ENCODE results near the gene STX18. TPM values are rescaled to one million over a fixed set of nuclear protein-coding genes. Genes with fewer than 3 reads are reported as not detected.
"Not testable (repeated sequence)": the region's sequence is repeated elsewhere in the genome, so short reads cannot be mapped to it uniquely, and the experiment has no call there.

Gene STX18
- total RNA-seq, 1 donor from 2014 or later = 24.3 TPM

DNA sequence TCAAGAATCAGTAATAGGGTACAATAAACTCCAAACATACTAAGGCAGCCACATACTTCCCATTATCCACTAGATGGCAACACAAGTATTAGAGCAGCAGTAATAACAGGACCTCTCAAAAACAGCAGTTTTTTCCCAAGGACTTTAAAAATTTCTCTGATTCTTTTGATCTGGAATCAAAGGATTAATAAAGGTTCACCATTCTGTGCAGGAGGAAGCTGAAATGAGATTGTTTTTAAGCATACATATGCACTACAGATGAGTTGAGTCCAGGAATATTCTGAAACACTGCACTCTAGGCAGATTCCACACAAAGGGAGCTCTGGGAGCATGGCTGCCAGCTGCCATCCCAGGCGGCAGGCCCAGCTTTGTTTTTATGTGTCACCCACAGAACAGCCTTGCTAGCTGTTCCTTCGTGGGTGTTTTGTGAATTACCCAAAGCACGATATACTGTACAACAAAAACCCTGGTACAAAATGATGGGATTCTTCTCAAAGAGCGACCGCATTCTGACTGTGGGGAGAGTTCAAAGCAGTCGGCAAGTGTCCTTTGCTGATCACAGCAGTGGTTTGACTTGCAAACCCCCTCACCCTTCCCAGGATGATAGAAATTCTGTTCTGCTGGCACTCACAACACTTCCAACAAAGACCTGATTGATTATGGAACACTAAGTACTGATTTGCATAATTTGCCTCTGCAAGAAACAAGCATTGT is 61.0 kb downstream of the STX18 start:
- DNase-seq (ENCODE audit: low read depth) = peak; percentile 64

DNA sequence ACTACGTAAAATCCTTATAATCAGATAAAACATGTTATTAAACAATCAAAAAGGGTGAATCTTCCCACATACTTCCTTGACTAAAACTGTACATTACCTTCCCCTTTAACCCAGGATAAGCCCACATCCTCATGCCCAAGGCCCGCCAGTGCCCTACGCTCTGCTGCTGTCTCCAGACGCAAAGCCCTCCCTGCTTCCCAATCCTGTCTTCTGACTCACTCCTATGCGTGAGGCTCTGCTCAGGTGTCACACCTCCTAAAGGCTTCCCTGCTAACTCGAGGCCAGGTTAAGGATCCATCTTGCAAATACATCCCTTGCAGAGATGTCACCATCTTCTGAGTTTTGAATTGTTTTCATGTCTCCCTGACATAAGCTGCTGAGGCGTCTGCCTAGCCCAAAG is 61.6 kb downstream of the STX18 start:
- DNase-seq (ENCODE audit: low read depth) = no peak

GRCh38 chr4:4479366-4479765 is 62.5 kb downstream of the STX18 start:
- no peak for DNase-seq (ENCODE audit: low read depth)

DNA sequence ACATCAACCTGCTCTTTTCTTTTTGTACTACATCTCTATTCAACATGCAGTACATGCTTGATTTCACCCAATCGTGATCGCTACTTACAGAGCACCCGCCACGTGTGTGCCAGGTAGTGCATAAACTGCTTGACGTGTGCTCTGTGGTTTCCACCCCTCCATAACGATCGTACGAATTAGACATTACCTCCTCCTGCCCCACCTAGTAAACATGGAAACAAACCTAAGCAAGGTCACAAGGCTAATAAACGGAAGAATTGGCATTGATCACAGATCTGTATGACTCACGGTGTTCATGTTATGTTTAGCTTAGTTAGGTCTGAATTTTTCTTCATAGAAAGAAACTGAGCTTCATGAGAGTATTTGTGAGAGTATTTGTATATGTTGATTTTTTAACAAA is 64.1 kb downstream of the STX18 start:
- no peak for DNase-seq (ENCODE audit: low read depth)

- DNase-seq (ENCODE audit: low read depth) = peak; percentile 37
Observed at GRCh38 chr4:4477391-4477790, 64.5 kb downstream of the STX18 start.

- DNase-seq (ENCODE audit: low read depth) = peak; percentile 17
Observed at GRCh38 chr4:4474476-4474875, 67.4 kb downstream of the STX18 start.

- no peak for DNase-seq (ENCODE audit: low read depth)
Observed at GRCh38 chr4:4472344-4472958, 69.4 kb downstream of the STX18 start.

DNA sequence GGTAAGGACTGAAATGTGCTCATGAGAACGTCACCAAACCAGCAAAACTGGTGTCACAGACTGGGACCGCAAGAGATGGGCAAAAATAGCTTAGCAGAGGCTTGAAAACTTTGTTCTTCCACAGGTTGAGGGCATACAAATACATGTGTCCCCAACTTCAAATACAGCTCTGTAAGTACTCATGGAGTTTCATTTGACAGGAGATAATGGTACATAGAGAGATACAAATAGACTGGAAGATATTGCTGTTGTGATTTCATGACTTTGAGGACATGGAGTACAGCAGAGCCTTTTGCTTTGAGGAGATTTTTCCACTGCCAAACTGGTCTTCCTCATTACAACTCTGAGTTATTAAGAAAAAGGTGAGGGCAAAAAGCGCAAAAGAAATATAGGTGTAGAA is 70.7 kb downstream of the STX18 start:
- DNase-seq (ENCODE audit: low read depth) = no peak

DNA sequence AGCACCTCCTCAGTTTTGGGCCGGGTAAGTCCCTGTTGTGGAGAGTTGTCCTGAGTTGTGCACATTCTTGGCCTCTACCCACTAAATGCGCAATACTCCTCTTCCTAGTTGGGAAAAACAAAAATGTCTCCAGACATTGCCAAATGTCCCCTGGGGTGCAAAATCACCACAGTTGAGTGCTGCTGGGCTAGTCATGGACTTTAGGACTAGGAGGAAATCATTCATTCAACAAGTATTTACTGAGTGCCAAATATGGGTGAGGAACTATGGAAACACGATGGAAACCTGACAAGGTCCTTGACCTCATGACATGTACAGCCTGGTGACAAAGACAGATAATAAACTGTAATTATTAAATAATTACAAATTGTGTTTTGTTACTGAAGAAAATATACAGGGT is 71.6 kb downstream of the STX18 start:
- no peak for DNase-seq (ENCODE audit: low read depth)

GRCh38 chr4:4465238-4465637 is 76.6 kb downstream of the STX18 start:
- DNase-seq (ENCODE audit: low read depth) = not testable (repeated sequence)

- no peak for DNase-seq (ENCODE audit: low read depth)
Observed at GRCh38 chr4:4462970-4463369, 78.9 kb downstream of the STX18 start.

DNA sequence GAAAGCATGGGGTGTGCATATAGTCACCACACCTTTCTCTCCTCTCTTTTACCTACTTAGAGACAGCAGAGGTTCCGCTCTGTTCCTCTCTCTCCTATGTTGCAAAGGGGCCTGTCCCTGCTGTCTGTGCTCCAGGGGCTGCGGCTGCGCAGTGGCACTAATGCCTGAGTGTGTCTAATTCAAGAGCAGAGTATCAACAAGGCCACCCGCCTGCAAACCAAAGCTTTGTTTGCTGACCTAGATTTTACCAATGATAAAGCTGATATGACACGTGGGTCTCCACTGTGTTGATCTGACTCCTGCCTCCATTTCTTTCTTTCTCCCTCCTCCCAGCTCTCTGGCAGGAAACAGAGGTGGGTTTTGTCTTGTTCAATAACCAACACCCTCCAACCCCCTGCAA is 80.0 kb downstream of the STX18 start:
- DNase-seq (ENCODE audit: low read depth) = no peak

GRCh38 chr4:4461178-4461577 is 80.7 kb downstream of the STX18 start:
- no peak for DNase-seq (ENCODE audit: low read depth)

DNA sequence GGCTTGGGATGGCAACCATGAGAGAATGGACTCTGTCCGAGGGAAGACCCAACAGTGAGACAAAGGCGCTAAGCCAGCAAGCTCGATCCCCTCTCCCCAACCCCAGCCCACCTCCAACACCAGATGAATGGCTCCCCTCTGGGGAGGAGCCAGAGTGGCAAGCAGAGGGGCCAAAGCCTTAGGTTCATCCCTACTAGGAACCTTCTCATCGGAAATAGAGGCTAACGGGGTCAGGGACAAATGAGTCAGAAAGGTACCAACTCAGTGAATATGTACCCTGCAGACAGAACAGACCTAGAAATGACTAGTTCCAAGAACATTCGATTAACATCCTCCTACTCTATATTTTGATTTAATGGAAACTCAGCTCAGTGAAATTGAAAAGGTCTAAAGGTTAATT is 81.1 kb downstream of the STX18 start:
- no peak for DNase-seq (ENCODE audit: low read depth)

- DNase-seq (ENCODE audit: low read depth) = no peak
Observed at GRCh38 chr4:4459181-4459580, 82.7 kb downstream of the STX18 start.

DNA sequence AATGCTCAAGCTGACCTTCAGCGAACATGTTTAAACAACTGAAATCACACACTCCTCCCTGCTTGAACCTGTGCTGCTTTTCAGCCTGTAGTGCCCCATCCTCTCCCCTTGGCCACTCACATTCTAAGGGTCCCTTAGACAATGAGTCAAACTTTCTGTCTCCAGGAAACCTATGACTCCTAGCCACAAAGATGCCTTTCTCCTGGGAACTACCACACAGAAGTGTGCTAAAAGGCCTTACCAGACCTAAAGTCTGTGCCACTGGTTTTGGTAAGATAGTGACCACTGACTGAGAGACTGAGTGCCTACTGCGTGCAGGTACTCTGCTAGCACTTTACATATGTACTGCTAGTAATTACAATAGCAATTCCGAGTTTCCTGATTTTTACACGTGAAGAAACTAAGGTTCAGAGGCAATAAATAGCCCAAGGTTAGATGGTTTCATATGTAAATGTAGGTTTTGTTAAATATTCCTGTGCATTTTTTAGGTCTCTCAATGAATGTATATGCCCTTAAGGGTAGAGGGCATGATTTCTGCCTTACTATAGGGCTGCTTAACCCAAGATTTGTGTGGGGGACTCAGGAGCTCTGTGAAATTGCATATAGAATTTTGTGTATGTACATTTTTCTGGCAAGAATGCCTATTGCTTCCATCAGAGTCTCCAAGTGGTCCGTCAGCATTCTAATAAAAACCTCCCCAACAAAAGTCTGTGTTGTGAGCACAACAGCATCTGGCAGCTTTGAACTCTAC is 83.9 kb downstream of the STX18 start:
- peak; percentile 37 for DNase-seq (ENCODE audit: low read depth)

DNA sequence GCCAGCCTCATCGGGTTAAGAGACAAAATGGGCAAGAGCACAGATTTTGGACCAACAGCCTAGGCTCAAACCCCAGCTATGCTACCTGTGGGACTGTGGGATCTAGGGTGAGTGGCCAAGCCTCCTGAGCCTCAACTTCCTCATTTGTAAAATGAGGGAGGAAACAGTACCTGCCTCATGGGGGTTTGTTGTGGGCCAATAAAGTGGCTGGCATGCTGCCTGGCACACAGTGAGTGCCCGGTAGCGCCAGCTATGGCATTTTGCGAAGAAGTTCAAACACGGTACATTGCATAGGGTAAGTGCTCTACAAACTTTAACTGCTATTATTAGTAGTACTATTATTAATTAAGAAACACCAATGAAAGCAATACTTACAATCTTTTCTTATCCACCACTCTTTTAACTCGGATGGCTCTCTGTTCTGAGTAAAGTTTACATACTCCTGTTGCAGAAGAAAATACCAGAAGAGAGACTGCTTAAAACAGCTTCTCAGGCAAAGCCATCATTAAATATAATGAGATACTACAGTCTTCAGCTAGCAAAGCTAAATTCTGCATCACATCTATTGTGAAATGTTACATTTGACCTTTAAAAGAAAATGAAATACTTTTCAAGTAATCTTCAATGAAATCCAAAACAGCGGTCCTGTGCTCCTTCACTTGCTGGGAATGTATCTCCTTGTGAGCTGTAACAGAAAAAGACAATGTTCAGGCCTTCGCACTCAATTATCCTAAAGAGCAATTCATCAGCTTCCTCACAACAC is 84.9 kb downstream of the STX18 start:
- DNase-seq (ENCODE audit: low read depth) = no peak

DNA sequence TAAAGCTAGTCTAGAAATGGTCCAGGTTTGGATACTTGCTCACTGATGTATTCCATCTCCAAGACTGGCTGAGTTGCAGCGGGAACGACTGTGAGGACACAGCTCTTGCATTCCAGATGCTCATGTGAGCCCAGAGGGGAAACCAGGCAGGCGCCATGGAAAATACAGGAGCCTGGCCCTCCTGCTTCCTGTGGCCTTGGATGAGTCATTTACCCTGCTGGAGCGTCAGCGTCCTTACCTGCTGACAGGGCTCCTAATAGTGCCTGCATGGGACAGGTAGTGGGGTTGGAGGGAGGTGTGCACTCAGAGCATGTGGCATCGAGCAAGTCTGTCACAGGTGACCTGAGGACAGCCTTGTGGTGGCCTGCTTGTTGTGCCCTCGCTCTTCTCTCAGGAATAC is 85.5 kb downstream of the STX18 start:
- no peak for DNase-seq (ENCODE audit: low read depth)

GRCh38 chr4:4455210-4455865 is 86.5 kb downstream of the STX18 start:
- DNase-seq (ENCODE audit: low read depth) = no peak

GRCh38 chr4:4446434-4446833 is 95.4 kb downstream of the STX18 start:
- no peak for DNase-seq (ENCODE audit: low read depth)

- peak; percentile 11 for DNase-seq (ENCODE audit: low read depth)
Observed at GRCh38 chr4:4443821-4444220, 98.0 kb downstream of the STX18 start.

Measured in myocyte (in vitro differentiated cells).